GM10266 (cell line): Measurements from ENCODE around the gene FLCN.

Source experiments
- DNase-seq: peaks from one replicate; pipeline ENCODE4 v3.0.0; 2012; ENCODE audit errors: extremely low spot score
- CTCF ChIP-seq: IDR thresholded peaks from 2 replicates; pipeline ENCODE4 v1.5.1; 2012; ENCODE audit warnings: mild to moderate bottlenecking, low read depth; ENCODE audit not compliant: control insufficient read depth, insufficient read depth; ENCODE audit errors: missing control alignments

The FLCN gene

DNA sequence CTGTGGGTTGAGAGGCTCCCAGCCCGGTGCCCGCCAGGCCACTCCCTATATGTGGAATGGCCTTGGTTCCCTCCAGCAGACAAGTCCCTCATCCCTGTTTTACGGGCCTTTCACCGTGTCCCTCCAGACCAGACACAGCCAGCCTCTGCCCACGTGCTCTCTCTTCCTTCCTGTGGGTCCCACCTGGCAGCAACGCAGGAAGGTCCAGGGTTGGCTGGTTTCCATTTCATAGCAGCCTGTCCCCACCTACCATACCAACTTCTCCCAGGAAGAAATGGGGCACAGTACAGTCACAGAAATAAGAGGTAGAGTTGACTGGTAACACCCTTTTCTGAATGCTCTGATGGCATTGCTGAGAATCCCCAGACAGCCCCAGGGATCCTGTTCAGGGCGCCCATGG lies 65.8 kb downstream of the FLCN start:
- DNase-seq = no peak
- no peak for TF ChIP-seq CTCF

- no peak for DNase-seq
- TF ChIP-seq CTCF = no peak
Measured at GRCh38 chr17:17170346-17170985, 66.5 kb downstream of the FLCN start.

DNA sequence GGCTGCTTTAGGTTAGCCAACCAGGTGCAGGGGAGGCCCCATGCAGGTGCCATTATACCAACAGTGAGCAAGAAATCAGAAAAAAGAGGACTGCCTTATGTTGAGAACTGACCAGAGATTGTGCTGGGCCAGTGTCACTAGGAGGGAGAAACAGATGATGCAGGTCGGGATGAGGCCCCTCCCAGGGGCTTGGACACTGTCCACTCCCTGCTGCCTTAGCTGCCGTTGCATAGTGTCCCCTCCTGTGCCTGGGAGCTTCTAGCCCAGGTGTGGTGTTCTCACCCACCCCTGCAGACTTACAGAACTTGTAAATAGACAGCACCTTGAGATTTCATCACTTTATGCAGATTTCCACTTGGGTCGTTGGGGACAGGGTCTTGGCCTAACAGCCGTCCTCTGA lies 67.6 kb downstream of the FLCN start:
- DNase-seq = no peak
- TF ChIP-seq CTCF = no peak

DNA sequence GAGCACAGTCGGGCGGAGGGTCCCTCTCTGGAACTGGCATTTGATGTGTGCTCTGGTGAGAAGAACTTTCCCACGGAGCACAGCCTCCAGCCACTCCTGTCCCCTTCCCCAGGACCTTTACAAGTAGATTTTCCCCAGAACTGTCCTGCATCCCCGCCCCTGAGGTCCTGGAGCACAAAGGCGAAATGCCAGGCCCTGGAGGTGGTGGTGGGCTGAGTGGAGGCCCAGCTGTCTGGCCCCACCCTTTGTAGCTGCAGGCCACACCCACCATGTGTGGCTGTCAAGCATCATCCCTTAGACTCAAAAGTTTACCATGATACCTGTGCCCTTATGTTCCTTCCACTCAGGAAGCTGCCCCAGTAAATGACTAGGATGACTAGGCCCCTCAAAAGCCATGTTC lies 68.6 kb downstream of the FLCN start:
- no peak for TF ChIP-seq CTCF
- no peak for DNase-seq

- no peak for DNase-seq
- no peak for TF ChIP-seq CTCF
Measured at GRCh38 chr17:17167986-17168385, 69.0 kb downstream of the FLCN start.

DNA sequence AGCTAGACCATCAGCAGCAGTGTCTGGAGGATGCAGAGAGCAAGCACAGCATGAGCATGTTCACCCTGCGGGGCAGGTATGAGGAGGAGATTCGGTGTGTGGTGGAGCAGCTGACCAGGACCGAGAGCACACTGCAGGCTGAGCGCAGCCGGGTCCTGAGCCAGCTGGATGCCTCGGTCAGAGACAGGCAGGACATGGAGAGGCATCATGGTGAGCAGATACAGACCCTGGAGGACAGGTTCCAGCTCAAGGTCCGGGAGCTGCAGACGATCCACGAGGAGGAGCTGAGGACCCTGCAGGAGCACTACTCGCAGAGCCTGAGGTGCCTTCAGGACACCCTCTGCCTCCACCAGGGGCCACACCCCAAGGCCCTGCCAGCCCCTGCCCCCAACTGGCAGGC lies 69.6 kb downstream of the FLCN start:
- no peak for DNase-seq
- TF ChIP-seq CTCF = no peak

- DNase-seq = no peak
- TF ChIP-seq CTCF = no peak
Measured at GRCh38 chr17:17166446-17166845, 70.5 kb downstream of the FLCN start.
